ENCODE data around the gene IL22RA1. TPM values are rescaled to one million over a fixed set of nuclear protein-coding genes. Genes with fewer than 3 reads are reported as not detected.

The IL22RA1 gene
- total RNA-seq, 2 experiments from 2014 or later, result not detected

- Histone ChIP-seq H3K27ac (ENCODE audit: low read depth, low read length, poor library complexity, severe bottlenecking) (no peak within 1 kb of the TSS), H2AFZ (ENCODE audit: low read length) (no peak within 1 kb of the TSS), H3K4me1 (ENCODE audit: insufficient read depth, low read length, poor library complexity, severe bottlenecking) (no peaks in the 10 kb centered on the region), H3K9me2 (ENCODE audit: insufficient read depth, low read length) (no peaks in the 10 kb centered on the region), H3K79me2 (ENCODE audit: insufficient read depth, low read depth, low read length) (no peaks in the 10 kb centered on the region), H3K4me3 (ENCODE audit: low read depth, low read length, poor library complexity, severe bottlenecking) (no peak within 1 kb of the TSS), H4K20me1 (ENCODE audit: insufficient read depth, low read length) (no peaks in the 10 kb centered on the region), H3K4me2 (ENCODE audit: low read length) (no peak within 1 kb of the TSS), H3K36me3 (ENCODE audit: insufficient read depth, low read length) (no peaks in the 10 kb centered on the region), H3K9me3 (ENCODE audit: low read length) (no peaks in the 10 kb centered on the region)
- intact Hi-C loops (cut with micrococcal nuclease; ENCODE audit: unreplicated experiment), result loop anchor here (2.0 kb wide), 1 partner anchor 41 kb away; no protein-coding TSS in a partner anchor
- TF ChIP-seq CTCF (conservative IDR thresholded peaks at IDR 0.05; ENCODE audit: low read length) (peak; percentile 68), EZH2phosphoT487 (IDR thresholded peaks at IDR 0.05; ENCODE audit: borderline replicate concordance, low read depth, low read length) (no peak)
- DNase-seq (ENCODE audit: low spot score), result peak; percentile 50
- BruUV-seq (replicated peaks), result no TSS peak
- ChIA-PET POLR2A (no interaction called here), CTCF (ENCODE audit: unreplicated experiment) (interaction anchor here (0.7 kb wide), 1 partner anchor 22 kb away, joined by 4 read pairs; no protein-coding TSS in a partner anchor)
These were observed 30.8 kb downstream of the IL22RA1 start, which contains the start of gene MYOM3 for GRCh38 chr1:24111996-24112779. Gene MYOM3, minus strand, starts transcription at chr1:24112135. Its CDS starts 3,499 bp downstream, at chr1:24108636.

GRCh38 chr1:24111262-24111995, 31.5 kb downstream of the IL22RA1 start:
- Histone ChIP-seq H3K4me3 (ENCODE audit: low read depth, low read length, poor library complexity, severe bottlenecking) (no peak overlapping the region), H3K79me2 (ENCODE audit: insufficient read depth, low read depth, low read length) (no peaks in the 10 kb centered on the region), H3K9me3 (ENCODE audit: low read length) (no peaks in the 10 kb centered on the region), H3K36me3 (ENCODE audit: insufficient read depth, low read length) (no peaks in the 10 kb centered on the region), H2AFZ (ENCODE audit: low read length) (no peak overlapping the region), H3K4me2 (ENCODE audit: low read length) (no peak overlapping the region), H3K27ac (ENCODE audit: low read depth, low read length, poor library complexity, severe bottlenecking) (no peak overlapping the region), H3K9me2 (ENCODE audit: insufficient read depth, low read length) (no peaks in the 10 kb centered on the region), H4K20me1 (ENCODE audit: insufficient read depth, low read length) (no peaks in the 10 kb centered on the region), H3K4me1 (ENCODE audit: insufficient read depth, low read length, poor library complexity, severe bottlenecking) (no peaks in the 10 kb centered on the region)
- TF ChIP-seq CTCF (conservative IDR thresholded peaks at IDR 0.05; ENCODE audit: low read length) (no peak), EZH2phosphoT487 (IDR thresholded peaks at IDR 0.05; ENCODE audit: borderline replicate concordance, low read depth, low read length) (no peak)
- BruUV-seq (replicated peaks), result no TSS peak
- ChIA-PET POLR2A (interaction anchor here (0.6 kb wide), 1 partner anchor 159 kb away, joined by 3 read pairs; no protein-coding TSS in a partner anchor), CTCF (ENCODE audit: unreplicated experiment) (no interaction called here)
- intact Hi-C loops (cut with micrococcal nuclease; ENCODE audit: unreplicated experiment), result no loop called here
- no peak for DNase-seq (ENCODE audit: low spot score)
